SK-MEL-5 (cell line): ENCODE measurements around the gene PPP3CB. TPM values are rescaled to one million over a fixed set of nuclear protein-coding genes. Genes with fewer than 3 reads are reported as not detected.

Experiments
- DNase-seq: peaks from one replicate; pipeline ENCODE4 v3.0.0-alpha.2; 2016; ENCODE audit warnings: low read depth, low spot score
- in situ Hi-C: cut with HindIII; loops from 2 replicates; pipeline ENCODE4 v1.10.0; 2016; ENCODE audit warnings: low sequenced_read_pairs, high pct_unique_total_duplicates, low pct_unique_long_range_greater_than_20kb
- total RNA-seq: library from RNA; depleted of rRNA; stranded (reverse); fragments of >200 nt; shearing (Covaris generic); gene quantifications from 2 replicates; pipeline ENCODE4 v1.2.3, GENCODE V29; 2014

The PPP3CB gene
- total RNA-seq, 1 experiment from 2014 or later, result 10.3 TPM

GRCh38 chr10:73439605-73440312 lies 56.1 kb downstream of the PPP3CB start:
- DNase-seq, result no peak
- in situ Hi-C loops, result no loop called here

DNA sequence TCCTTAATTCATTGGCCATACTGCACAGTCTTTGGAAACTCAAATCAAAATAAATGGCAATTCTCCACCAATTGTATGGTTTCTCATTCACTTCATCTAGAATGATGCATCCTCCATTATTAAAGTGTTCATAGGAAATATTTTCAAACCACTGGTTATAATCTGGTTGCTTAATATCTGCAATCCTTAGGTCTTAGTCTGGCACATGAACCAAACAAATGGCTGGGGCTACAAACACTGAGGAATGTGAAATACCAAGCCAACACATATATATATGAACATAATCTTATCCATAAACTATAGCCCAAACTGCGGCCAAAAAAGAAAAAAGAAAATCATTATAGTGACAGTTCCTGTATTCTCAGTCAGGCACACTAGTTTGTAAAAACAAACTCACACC lies 56.8 kb downstream of the PPP3CB start:
- in situ Hi-C loops, result no loop called here
- no peak for DNase-seq

DNA sequence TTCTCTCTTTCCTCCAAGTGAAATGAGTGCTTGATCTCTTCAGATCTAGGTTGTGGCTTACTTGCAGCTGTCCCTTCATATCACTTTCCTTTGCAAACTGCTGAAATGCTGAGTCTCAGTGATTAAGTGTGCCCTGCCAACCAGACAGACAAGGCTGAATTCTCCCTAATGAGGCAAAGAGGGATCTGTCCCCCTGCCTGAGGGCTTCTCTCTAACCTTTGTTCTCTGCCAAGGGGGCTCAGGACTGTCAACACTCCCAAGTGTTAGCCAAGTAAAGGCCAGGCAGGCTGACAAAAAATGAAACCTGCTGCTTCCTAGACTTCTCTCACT lies 62.3 kb downstream of the PPP3CB start, which contains the start of gene MSS51:
Gene MSS51, minus strand, starts transcription at position 24 of the 330 bp plus-strand sequence. CDS start 5,277 bp downstream, outside the sequence.
- in situ Hi-C loops, result no loop called here
- DNase-seq, result no peak

DNA sequence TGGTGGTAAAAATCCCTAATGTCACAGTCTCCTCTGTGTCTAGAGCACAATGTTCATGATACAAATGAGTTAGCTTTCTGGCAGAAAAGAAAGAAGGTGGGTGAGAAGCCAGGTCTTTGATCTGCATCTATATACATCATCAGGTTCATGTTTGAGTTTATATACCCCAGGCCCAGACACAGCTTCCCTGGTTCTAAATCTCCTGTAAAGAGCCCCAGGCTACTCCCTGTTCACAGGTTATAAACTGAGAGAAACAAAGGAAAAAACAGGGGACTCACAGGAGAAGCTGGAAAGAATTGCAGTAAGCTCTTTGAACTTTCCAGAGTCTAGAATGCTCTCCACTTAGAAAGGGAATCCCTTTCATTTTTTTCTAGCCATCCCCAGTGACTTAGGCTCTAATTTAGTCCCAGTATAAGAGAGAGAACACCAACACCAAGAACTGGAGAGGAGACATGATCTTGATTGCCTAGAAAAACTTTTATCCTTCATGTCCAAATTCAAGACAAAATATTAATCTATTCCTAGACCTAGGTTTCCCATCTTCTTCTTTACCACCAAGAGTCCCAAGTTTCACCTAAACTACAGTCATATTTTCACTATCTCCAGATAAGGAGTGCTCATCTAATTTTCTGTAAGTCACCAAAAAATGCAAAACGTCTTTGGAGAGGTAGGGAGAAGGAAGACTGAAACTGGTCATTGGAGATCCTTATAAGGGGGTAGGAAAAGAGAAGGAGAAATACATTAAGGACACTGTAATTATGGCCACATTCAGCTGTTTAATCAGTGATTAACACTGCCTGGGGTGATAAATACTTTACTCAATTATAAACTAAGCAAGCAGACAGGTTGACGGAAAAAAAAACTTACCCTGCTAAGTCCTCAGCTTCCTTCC lies 62.9 kb downstream of the PPP3CB start:
- DNase-seq, result no peak
- in situ Hi-C loops, result no loop called here

- in situ Hi-C loops, result no loop called here
- no peak for DNase-seq
Measured at GRCh38 chr10:73426318-73426717, 69.5 kb downstream of the PPP3CB start.

DNA sequence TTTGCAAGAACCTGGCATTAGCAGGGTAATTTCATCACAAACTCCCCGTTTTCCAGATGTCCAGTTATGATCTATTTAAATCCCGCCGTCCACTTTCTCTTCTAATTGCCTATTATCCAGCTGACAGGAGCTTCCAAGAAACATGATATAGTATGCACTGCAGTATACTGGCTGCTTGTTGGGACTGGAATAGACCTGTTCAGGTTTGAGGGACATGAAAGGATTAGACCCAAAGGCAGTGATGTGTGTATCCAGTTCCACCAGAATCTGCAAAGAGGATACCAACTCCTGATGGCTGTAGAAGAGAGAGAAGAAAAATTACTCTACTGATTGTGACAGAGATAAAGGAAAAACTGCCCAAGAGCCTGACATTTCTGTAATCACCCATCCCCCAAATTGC lies 71.3 kb downstream of the PPP3CB start:
- in situ Hi-C loops, result no loop called here
- DNase-seq, result no peak

DNA sequence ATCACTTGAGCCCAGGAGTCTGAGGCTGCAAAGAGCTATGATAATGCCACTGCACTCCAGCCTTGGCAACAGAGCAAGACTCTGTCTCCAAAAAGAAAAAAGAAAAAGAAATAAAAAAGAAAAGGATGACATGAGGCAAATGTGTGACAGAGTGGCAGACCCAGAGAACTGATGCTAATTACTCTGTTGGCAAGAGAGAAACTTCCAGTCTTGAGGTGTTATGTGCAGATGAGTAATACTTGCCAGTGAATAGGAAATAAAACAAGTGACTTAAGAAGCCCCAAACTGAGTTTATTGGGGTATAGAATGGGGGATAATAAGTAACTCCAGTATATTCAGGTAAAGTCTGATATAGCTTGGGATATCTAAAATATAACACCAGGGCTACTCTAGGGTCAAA lies 72.5 kb downstream of the PPP3CB start:
- in situ Hi-C loops, result no loop called here
- DNase-seq, result no peak

DNA sequence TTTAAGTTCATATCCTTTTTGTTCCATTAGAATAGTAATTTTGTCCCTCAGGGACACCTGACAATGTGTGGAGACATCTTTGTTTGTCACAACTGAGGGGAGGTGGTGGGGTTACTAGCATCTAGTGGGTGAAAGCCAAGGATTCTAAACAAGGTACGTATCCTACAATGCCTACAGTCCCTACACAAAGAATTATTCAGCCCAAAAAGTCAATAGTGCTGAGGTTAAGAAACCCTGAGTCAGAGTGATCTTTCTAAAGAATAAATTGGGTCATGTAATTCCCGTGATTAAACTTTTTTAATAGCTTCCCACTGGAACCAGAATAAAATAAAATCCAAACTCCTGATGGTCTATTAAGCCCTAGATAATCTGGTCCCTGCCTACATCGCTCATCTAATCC lies 79.3 kb downstream of the PPP3CB start:
- no peak for DNase-seq
- in situ Hi-C loops, result no loop called here

DNA sequence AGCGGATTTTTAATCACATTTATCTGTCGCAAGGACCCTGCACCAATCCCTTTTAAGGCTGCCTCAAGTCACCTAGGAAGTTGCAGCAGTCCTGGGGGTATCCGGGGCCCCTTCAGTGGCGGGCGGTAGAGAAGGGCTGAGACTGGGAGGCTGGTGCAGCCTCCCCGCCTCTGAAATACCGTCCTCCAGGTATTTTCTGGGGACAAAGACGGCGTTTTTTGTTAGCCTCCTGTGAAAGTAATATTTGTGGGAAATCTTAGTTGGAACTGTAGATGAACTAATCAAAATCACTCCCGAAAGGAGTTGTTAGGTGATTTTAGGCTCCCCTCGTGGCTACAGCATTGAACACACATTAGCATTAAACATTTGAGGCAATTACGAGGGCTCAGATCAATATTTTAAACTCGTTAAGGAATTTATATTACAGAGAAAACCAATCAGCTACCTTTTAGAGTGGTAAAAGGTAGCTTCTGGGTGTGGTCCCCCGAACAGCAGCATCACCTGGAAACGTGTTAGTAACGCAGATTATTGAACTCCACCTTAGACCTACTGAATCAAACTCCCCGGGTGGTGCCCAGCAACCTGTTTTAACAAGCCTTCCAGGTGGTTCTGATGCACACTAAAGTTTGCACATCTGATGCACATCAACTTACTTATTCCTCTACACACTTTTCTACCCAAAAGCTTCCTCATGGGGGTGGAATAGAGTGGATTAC lies 81.4 kb downstream of the PPP3CB start:
- DNase-seq, result no peak
- in situ Hi-C loops, result no loop called here

DNA sequence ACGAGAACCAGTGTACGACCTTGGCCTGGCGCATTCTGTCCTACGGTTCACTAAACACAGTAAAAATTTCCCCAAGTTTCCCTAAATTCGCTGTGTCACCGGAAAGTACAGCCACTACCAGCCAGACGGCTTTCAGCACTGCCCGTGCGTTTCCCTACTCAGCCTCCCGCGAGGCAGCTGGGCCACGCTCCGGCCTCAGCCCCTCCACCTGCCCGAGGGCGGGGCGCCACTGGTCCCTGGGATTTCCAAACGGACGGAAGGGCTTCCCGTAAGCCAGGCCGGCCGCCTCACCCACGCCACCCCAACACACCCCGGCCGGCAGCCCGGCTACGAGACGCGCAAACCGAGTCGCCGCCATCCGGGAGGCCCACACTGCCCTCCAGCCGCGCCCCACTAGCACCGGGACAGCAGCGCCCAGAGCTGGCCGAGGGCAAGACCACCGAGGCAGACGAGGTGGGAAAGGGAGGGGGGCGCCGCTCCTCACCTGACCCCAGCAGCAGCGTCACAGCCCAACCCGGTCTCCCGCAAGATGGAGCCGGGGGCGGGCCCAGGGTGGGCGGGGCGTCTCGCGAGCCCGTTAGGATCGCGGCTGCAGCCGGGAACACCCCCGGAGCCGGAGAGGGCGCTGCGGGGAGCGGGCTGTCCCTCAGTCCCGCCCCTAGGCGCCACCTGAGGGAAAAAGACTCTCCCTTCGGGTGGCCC lies 82.1 kb downstream of the PPP3CB start, which contains the start of gene ANXA7:
Gene ANXA7, minus strand, starts transcription at position 531 of the 702 bp plus-strand sequence. CDS start 13,202 bp downstream, outside the sequence.
- DNase-seq, result peak; percentile 79
- in situ Hi-C loops, result no loop called here

GRCh38 chr10:73413108-73413527 lies 82.7 kb downstream of the PPP3CB start:
- in situ Hi-C loops, result no loop called here
- DNase-seq, result peak; percentile 32

DNA sequence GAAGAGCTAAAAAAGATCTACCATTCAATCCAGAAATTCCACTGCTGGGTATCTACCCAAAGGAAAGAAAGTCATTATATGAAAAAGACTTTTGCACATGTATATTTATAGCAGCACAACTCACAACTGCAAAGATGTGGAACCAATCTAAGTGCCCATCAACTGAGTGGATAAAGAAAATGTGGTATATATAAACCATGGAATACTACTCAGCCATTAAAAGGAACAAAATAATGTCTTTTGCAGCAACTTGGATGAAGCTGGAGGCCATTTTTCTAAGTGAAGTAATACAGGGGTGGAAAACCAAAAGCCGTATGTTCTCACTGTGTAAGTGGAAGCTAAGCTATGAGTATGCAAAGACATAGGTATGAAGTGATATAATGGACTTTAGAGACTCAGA lies 84.9 kb downstream of the PPP3CB start:
- in situ Hi-C loops, result no loop called here
- no peak for DNase-seq

- in situ Hi-C loops, result no loop called here
- DNase-seq, result no peak
Measured at GRCh38 chr10:73408978-73409521, 86.8 kb downstream of the PPP3CB start.

DNA sequence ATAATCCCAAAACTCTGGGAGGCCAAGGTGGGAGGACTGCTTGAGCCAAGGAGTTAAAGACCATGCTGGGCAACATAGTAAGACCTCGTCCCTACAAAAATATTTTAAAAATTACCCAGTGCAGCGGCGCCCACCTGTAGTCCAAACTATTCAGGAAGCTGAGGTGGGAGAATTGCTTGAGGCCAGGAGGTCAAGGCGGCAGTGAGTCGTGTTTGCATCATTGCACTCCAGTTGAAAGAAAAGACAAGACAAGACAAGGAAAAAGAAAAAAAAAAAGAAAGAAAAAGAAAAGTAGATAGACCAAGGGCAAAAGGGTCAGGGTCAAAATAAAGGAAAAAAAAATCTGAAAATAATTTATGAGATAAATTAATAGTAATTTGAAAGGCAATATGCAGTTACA lies 87.8 kb downstream of the PPP3CB start:
- in situ Hi-C loops, result no loop called here
- DNase-seq, result no peak

DNA sequence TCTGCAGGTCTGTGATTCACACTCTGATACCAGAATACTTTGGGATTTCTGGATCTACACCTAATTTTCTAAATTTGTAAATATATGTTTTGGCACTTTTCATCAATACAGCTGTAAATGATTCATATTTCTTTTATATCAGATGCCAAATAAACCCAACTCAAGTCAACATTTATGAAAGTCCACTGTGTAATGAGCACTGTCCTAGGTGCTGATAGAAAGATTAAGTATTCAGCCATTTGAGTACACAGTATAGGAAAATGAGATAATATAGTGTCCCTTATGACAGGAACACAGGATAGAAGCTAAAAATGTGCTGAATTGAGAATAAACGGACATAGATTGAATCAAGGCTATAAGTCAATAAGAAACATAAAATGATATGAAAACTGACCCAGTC lies 88.3 kb downstream of the PPP3CB start:
- DNase-seq, result no peak
- in situ Hi-C loops, result no loop called here

DNA sequence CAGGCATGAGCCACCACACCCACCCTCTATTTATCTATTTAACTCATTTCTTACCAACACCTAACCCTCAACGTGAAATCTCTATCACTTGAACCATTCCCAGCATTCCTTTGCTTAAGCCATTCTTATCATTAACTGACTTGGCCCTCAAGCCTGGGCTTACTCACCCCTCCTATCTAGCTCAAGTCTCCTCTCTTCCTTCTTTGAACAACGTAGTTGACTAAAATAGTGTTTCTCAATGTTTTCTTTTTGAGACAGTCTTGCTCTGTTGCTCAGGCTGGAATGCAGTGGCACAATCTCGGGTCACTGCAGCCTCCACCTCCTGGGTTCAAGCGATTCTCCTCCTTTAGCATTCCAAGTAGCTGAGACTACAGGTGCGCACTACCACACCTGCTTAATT lies 89.0 kb downstream of the PPP3CB start:
- in situ Hi-C loops, result no loop called here
- no peak for DNase-seq

GRCh38 chr10:73405556-73405955 lies 90.3 kb downstream of the PPP3CB start:
- DNase-seq, result no peak
- in situ Hi-C loops, result no loop called here
